Bronchial epithelial cell (primary cell): ENCODE measurements around the gene ALKBH5. TPM values are rescaled to one million over a fixed set of nuclear protein-coding genes. Genes with fewer than 3 reads are reported as not detected.

Experiments used
- DNase-seq: peaks from one replicate; pipeline ENCODE4 v3.0.0-alpha.2; 2010; ENCODE audit warnings: low read depth
- FAIRE-seq: peaks from 2 replicates; lab custom pipeline; 2011; peaks lifted over from hg19 to GRCh38; lab: Jason Lieb, UNC
- H3K27me3 ChIP-seq: 2 replicates; pipeline ENCODE4 v1.5.1; 2011; ENCODE audit warnings: low read length; ENCODE audit not compliant: control insufficient read depth, insufficient read depth
- H3K36me3 ChIP-seq: 2 replicates; pipeline ENCODE4 v1.5.1; 2011; ENCODE audit warnings: low read length; ENCODE audit not compliant: control insufficient read depth, insufficient read depth
- H3K4me3 ChIP-seq: 2 replicates; pipeline ENCODE4 v1.5.1; 2011; ENCODE audit warnings: mild to moderate bottlenecking, low read depth, low read length, control low read depth
- CTCF ChIP-seq: IDR thresholded peaks from 2 replicates; pipeline ENCODE4 v1.5.1; 2011; ENCODE audit warnings: mild to moderate bottlenecking, moderate library complexity, low read length, control low read depth, inconsistent platforms; ENCODE audit not compliant: insufficient read depth, severe bottlenecking
- total RNA-seq: library from RNA; depleted of rRNA; stranded (reverse); fragments of >200 nt; gene quantifications from 2 replicates; pipeline ENCODE4 v1.2.1, GENCODE V29; 2014

ALKBH5 gene
- total RNA-seq, 1 donor from 2014 or later, result 104 TPM

DNA sequence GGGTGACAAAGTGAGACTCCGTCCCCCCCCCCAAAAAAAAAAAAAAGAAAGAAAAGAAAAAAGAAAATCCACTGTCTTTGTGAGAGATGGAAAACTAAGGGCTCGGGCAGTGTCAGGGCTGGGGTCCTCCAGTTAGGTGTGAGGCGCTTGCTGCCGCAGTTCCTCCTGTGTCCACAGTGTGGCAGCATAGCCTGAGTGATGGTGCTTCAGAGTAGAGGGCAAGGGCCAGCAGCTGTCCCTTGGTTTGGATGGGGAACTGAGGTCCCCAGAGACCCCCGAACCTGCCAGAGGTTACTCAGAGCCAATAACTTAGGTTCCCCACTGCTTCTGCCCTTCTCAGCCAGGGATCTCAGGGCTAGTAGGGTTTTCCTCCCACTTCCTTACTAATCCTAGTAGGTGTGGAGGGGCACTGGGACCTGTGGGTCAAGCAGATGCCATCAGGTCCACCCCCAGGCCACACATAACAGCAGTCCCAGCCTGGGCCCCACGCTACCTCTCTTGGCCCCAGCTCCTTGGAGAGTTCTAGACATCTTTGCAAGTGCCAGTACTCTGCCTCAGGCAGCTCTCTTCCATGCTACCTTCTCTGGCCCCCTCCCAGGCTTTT lies 33.9 kb downstream of the ALKBH5 start:
- Histone ChIP-seq H3K4me3 (no peak overlapping the region), H3K27me3 (no peaks in the 10 kb centered on the region), H3K36me3 (no peaks in the 10 kb centered on the region)
- TF ChIP-seq CTCF, result peak; percentile 99
- FAIRE-seq (peak; percentile 70), DNase-seq (peak; percentile 48)

DNA sequence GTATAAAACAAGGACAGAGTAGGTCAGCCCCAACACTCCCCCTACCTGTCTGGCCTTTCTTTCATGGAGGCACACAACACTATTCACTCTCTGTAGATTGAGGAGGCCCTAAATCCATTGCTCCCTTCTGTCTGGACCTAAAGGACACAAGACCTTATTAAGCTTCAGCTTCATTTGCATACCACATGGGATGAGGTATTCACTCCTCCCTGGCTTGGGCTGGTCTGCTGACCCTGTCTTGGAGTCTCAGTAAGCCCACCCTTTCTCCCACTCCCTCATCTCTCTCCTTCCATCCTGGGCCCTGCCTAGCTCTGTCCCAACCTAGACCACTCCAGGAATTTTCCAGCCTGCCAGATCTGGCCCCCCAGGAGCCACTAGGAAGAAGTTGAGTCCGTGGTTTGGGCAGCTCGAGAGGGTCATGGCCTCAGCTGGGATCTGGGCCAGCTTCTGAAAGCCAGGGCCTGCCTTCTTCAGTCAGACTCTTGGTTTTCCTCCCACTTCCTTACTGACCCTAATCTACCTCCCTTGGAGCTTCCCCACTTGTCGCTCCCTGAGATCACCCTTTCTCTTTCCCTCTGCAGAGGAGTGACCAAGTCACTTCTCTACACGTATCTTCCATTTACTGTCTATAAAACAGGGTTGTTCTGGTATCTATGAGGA lies 35.3 kb downstream of the ALKBH5 start:
- DNase-seq (no peak), FAIRE-seq (peak; percentile 55)
- TF ChIP-seq CTCF, result no peak
- Histone ChIP-seq H3K36me3 (no peaks in the 10 kb centered on the region), H3K4me3 (no peak overlapping the region), H3K27me3 (no peaks in the 10 kb centered on the region)

DNA sequence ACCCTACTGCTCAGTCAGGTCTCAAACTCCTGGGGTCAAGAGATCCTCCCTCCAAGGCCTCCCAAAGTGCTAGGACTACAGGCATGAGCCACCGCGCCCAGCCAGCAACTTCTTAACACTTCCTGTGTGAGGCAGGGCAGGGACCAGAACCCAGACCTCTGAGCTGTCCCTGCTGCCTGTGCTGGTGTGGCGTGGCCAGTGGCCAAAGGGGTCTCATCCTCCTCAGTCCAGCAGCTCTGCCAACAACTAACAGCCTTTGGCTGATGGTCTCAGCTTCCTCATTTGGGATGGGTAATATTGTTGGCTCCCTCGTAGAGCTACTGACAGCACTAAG lies 40.4 kb downstream of the ALKBH5 start:
- Histone ChIP-seq H3K4me3 (no peak overlapping the region), H3K27me3 (no peaks in the 10 kb centered on the region), H3K36me3 (no peaks in the 10 kb centered on the region)
- no peak for TF ChIP-seq CTCF
- DNase-seq (no peak), FAIRE-seq (no peak)

GRCh38 chr17:18224387-18225120 lies 40.9 kb downstream of the ALKBH5 start:
- DNase-seq (no peak), FAIRE-seq (no peak)
- Histone ChIP-seq H3K27me3 (no peaks in the 10 kb centered on the region), H3K36me3 (no peaks in the 10 kb centered on the region), H3K4me3 (peak overlapping the region; percentile 15)
- TF ChIP-seq CTCF, result no peak

DNA sequence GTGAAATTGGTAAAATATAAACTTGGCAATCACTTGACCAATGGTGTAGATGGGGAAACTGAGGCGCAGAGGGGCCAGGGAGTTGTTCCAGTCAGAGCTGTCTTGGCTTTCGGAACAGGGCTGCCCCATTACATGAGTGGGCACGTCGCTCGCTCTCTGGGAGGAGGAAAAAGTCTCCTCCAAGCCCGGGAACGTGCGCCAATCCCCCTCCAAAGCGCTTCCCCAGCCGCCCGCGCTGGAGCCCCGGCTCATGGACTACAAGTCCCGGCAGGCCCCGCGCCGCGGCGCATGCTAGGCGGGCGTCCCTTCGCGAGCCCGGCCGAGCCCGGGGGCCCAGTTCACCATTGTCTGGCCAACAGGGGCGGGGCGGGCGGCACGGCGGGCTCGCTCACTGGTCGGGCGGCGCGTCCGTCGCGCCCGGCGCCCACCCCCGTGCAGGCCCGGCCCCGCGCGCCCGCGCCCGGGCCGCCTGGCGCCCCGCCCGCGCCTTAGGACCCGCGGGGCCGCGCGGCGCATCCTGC lies 41.6 kb downstream of the ALKBH5 start, which contains the start of gene LLGL1:
TSS of gene LLGL1 (plus strand) at position 515 of the 521 bp plus-strand sequence. CDS start 48 bp downstream, outside the sequence.
- Histone ChIP-seq H3K27me3 (no peaks in the 10 kb centered on the region), H3K36me3 (no peaks in the 10 kb centered on the region), H3K4me3 (peak within 1 kb of the TSS; percentile 54)
- peak; percentile 69 for DNase-seq
- TF ChIP-seq CTCF, result no peak
- FAIRE-seq, result no peak
